Thoracic aorta (tissue), 2 donors: Measurements from ENCODE around the gene CLEC10A. TPM values are rescaled to one million over a fixed set of nuclear protein-coding genes. Genes with fewer than 3 reads are reported as not detected.

Experiments
- ATAC-seq: fragments of 150-250 bp; one replicate; pipeline ENCODE4 v1.8.0; 2017; ENCODE audit warnings: low read depth; ENCODE audit not compliant: insufficient number of reproducible peaks, low FRiP score
- DNase-seq: peaks from one replicate; pipeline ENCODE4 v3.0.0-alpha.2; 2020; ENCODE audit warnings: low spot score
- H3K27ac ChIP-seq, 2 donors: fragments of 200-600 bp; sonication (generic); 1 replicate in 1 of 2; 2 replicates in 1 of 2; pipeline ENCODE4 v1.5.1; 2016; ENCODE audit warnings: mild to moderate bottlenecking in 2 of 2, moderate library complexity in 2 of 2
- H3K27me3 ChIP-seq: fragments of 200-600 bp; sonication (generic); replicated peaks from 2 replicates; pipeline ENCODE4 v1.6.0; 2016; ENCODE audit warnings: mild to moderate bottlenecking; ENCODE audit not compliant: insufficient read depth
- H3K36me3 ChIP-seq: fragments of 200-600 bp; sonication (generic); one replicate; pipeline ENCODE4 v1.5.1; 2016
- H3K4me1 ChIP-seq, 2 donors: fragments of 200-600 bp; sonication (generic); 1 replicate in 1 of 2; 2 replicates in 1 of 2; pipeline versions ENCODE4 v1.5.1 to v1.6.0; 2016; ENCODE audit warnings: low read depth in 2 of 2, mild to moderate bottlenecking in 1 of 2; ENCODE audit not compliant: control insufficient read depth in 1 of 2
- H3K4me3 ChIP-seq: fragments of 200-600 bp; sonication (generic); 2 replicates; pipeline ENCODE4 v1.5.1; 2016; ENCODE audit warnings: mild to moderate bottlenecking
- H3K9me3 ChIP-seq: fragments of 200-600 bp; sonication (generic); 2 replicates; pipeline ENCODE4 v1.5.1; 2016
- CTCF ChIP-seq: fragments of 200-600 bp; sonication (generic); IDR thresholded peaks from one replicate; pipeline ENCODE4 v1.5.1; 2019; ENCODE audit warnings: antibody characterized with exemption
- total RNA-seq, 2 donors: library from RNA; depleted of rRNA; stranded (reverse); fragments of >200 nt; gene quantifications; one replicate each; pipeline versions ENCODE4 v1.1.0 to v1.2.3, GENCODE V29; 2016

Gene CLEC10A
- total RNA-seq, 2 donors from 2014 or later, result 3.2 to 5.8 TPM

- DNase-seq (no peak), ATAC-seq (no peak)
- H3K27ac ChIP-seq, result no peak overlapping the region
- H3K9me3 ChIP-seq, result no peaks in the 10 kb centered on the region
- no peaks in the 10 kb centered on the region for H3K36me3 ChIP-seq
- no peaks in the 10 kb centered on the region for H3K27me3 ChIP-seq
- TF ChIP-seq CTCF, result no peak
- H3K4me3 ChIP-seq, result no peak overlapping the region
- H3K4me1 ChIP-seq, result no peaks in the 10 kb centered on the region
Measured at GRCh38 chr17:7074931-7075330, 5.1 kb downstream of the CLEC10A start.

- Histone ChIP-seq H3K4me1 (no peaks in the 10 kb centered on the region), H3K4me3 (no peak overlapping the region), H3K9me3 (peaks cover 11% of the 10 kb centered on the region), H3K27me3 (no peaks in the 10 kb centered on the region), H3K27ac (no peak overlapping the region), H3K36me3 (no peaks in the 10 kb centered on the region)
- TF ChIP-seq CTCF, result no peak
- ATAC-seq (no peak), DNase-seq (no peak)
Measured at GRCh38 chr17:7072406-7072805, 7.6 kb downstream of the CLEC10A start.

GRCh38 chr17:7070712-7071111 lies 9.3 kb downstream of the CLEC10A start:
- H3K4me1 ChIP-seq, result no peaks in the 10 kb centered on the region
- no peaks in the 10 kb centered on the region for H3K36me3 ChIP-seq
- ATAC-seq (no peak), DNase-seq (no peak)
- no peaks in the 10 kb centered on the region for H3K27me3 ChIP-seq
- H3K9me3 ChIP-seq, result peaks cover 12% of the 10 kb centered on the region
- no peak overlapping the region for H3K27ac ChIP-seq
- H3K4me3 ChIP-seq, result no peak overlapping the region
- TF ChIP-seq CTCF, result no peak

- TF ChIP-seq CTCF, result no peak
- Histone ChIP-seq H3K27ac (no peak overlapping the region), H3K4me3 (no peak overlapping the region), H3K36me3 (no peaks in the 10 kb centered on the region), H3K4me1 (no peaks in the 10 kb centered on the region), H3K9me3 (peaks cover 12% of the 10 kb centered on the region), H3K27me3 (no peaks in the 10 kb centered on the region)
- ATAC-seq, result no peak
- DNase-seq, result no peak
Measured at GRCh38 chr17:7068268-7068667, 11.8 kb downstream of the CLEC10A start.

- no peak overlapping the region for H3K4me3 ChIP-seq
- H3K27ac ChIP-seq, result no peak overlapping the region
- no peaks in the 10 kb centered on the region for H3K27me3 ChIP-seq
- no peaks in the 10 kb centered on the region for H3K4me1 ChIP-seq
- no peak for DNase-seq
- peaks cover 12% of the 10 kb centered on the region for H3K9me3 ChIP-seq
- TF ChIP-seq CTCF, result no peak
- no peaks in the 10 kb centered on the region for H3K36me3 ChIP-seq
- ATAC-seq, result no peak
Measured at GRCh38 chr17:7067198-7067597, 12.9 kb downstream of the CLEC10A start.
